Right atrium auricular region (tissue), 2 donors: ENCODE data around the gene LMAN1L. TPM values are rescaled to one million over a fixed set of nuclear protein-coding genes. Genes with fewer than 3 reads are reported as not detected.

Source experiments
- DNase-seq: peaks from one replicate; pipeline ENCODE4 v3.0.0-alpha.2; 2019; ENCODE audit warnings: low spot score
- H3K27ac ChIP-seq, 2 donors: fragments of 200-600 bp; sonication (generic); 1 replicate in 1 of 2; 2 replicates in 1 of 2; pipeline ENCODE4 v1.5.1; 2016 to 2019
- H3K27me3 ChIP-seq, 2 donors: fragments of 200-600 bp; sonication (generic); one replicate each; pipeline versions ENCODE4 v1.5.1 to v1.6.0; 2017 to 2019
- H3K36me3 ChIP-seq: fragments of 200-600 bp; sonication (generic); one replicate; pipeline ENCODE4 v1.5.1; 2016
- H3K4me1 ChIP-seq, 2 donors: fragments of 200-600 bp; sonication (generic); one replicate each; pipeline versions ENCODE4 v1.5.1 to v1.6.0; 2017 to 2019
- H3K4me3 ChIP-seq, 2 donors: fragments of 200-600 bp; sonication (generic); 1 replicate in 1 of 2; 2 replicates in 1 of 2; pipeline ENCODE4 v1.5.1; 2017 to 2019; ENCODE audit warnings: mild to moderate bottlenecking in 1 of 2, moderate library complexity in 1 of 2
- H3K9me3 ChIP-seq, 2 donors: fragments of 200-600 bp; sonication (generic); one replicate each; pipeline ENCODE4 v1.5.1; 2019
- CTCF ChIP-seq, 2 donors: fragments of 200-600 bp; sonication (generic); IDR thresholded peaks; one replicate each; pipeline ENCODE4 v1.5.1; 2019; ENCODE audit warnings: antibody characterized with exemption in 2 of 2
- total RNA-seq, 2 donors: library from RNA; depleted of rRNA; stranded (reverse); fragments of >200 nt; gene quantifications; one replicate each; pipeline ENCODE4 v1.1.0, GENCODE V29; 2016

Gene LMAN1L
- total RNA-seq, 2 donors from 2014 or later = 13.8 to 88.7 TPM

GRCh38 chr15:74794248-74794969, 18.2 kb upstream of the LMAN1L start:
- H3K9me3 ChIP-seq = no peaks in the 10 kb centered on the region
- no peak overlapping the region for H3K4me3 ChIP-seq
- DNase-seq = no peak
- H3K4me1 ChIP-seq = peaks cover 0 to 74% of the 10 kb centered on the region in 2 donors
- peak overlapping the region in 1 of 2 donors; percentile 59 for H3K27ac ChIP-seq
- H3K27me3 ChIP-seq = no peaks in the 10 kb centered on the region
- no peak for TF ChIP-seq CTCF (IDR thresholded peaks at IDR 0.05)
- peaks cover 7% of the 10 kb centered on the region for H3K36me3 ChIP-seq

GRCh38 chr15:74794970-74795349, 17.7 kb upstream of the LMAN1L start:
- Histone ChIP-seq H3K9me3 (no peaks in the 10 kb centered on the region), H3K27ac (peak overlapping the region in 1 of 2 donors; percentile 59), H3K36me3 (peaks cover 12% of the 10 kb centered on the region), H3K4me3 (no peak overlapping the region), H3K27me3 (no peaks in the 10 kb centered on the region), H3K4me1 (peaks cover 0 to 74% of the 10 kb centered on the region in 2 donors)
- no peak for DNase-seq
- no peak for TF ChIP-seq CTCF (IDR thresholded peaks at IDR 0.05)

- Histone ChIP-seq H3K4me3 (no peak overlapping the region), H3K36me3 (peaks cover 19% of the 10 kb centered on the region), H3K4me1 (peaks cover 0 to 73% of the 10 kb centered on the region in 2 donors), H3K27me3 (no peaks in the 10 kb centered on the region), H3K9me3 (no peaks in the 10 kb centered on the region), H3K27ac (no peak overlapping the region)
- no peak for DNase-seq
- no peak for TF ChIP-seq CTCF (IDR thresholded peaks at IDR 0.05)
Measured at GRCh38 chr15:74795966-74796625, 16.5 kb upstream of the LMAN1L start.

- H3K27me3 ChIP-seq = no peaks in the 10 kb centered on the region
- H3K4me3 ChIP-seq = no peak overlapping the region
- H3K9me3 ChIP-seq = no peaks in the 10 kb centered on the region
- H3K4me1 ChIP-seq = peaks cover 0 to 47% of the 10 kb centered on the region in 2 donors
- peaks cover 39% of the 10 kb centered on the region for H3K36me3 ChIP-seq
- no peak for DNase-seq
- peak overlapping the region; percentile 72 to 80 for H3K27ac ChIP-seq
- TF ChIP-seq CTCF (IDR thresholded peaks at IDR 0.05) = no peak
Measured at GRCh38 chr15:74798388-74799254, 14.0 kb upstream of the LMAN1L start.

GRCh38 chr15:74799255-74799855, 13.3 kb upstream of the LMAN1L start:
- H3K4me1 ChIP-seq = peaks cover 0 to 42% of the 10 kb centered on the region in 2 donors
- no peak for DNase-seq
- no peak overlapping the region for H3K4me3 ChIP-seq
- TF ChIP-seq CTCF (IDR thresholded peaks at IDR 0.05) = no peak
- H3K27ac ChIP-seq = peak overlapping the region; percentile 72 to 80
- H3K27me3 ChIP-seq = no peaks in the 10 kb centered on the region
- no peaks in the 10 kb centered on the region for H3K9me3 ChIP-seq
- peaks cover 39% of the 10 kb centered on the region for H3K36me3 ChIP-seq
